GM12864 (cell line): Measurements from ENCODE around the gene NR3C1.

Source experiments
- DNase-seq: peaks from one replicate; pipeline ENCODE4 v3.0.0-alpha.2; 2011; ENCODE audit warnings: low read depth
- H3K4me3 ChIP-seq: 2 replicates; pipeline ENCODE4 v1.5.1; 2011; ENCODE audit warnings: mild to moderate bottlenecking, low read depth, low read length, control low read depth
- CTCF ChIP-seq: IDR thresholded peaks from 2 replicates; pipeline ENCODE4 v1.5.1; 2011; ENCODE audit warnings: low read depth, mild to moderate bottlenecking, moderate library complexity, low read length, control low read depth, inconsistent platforms; ENCODE audit errors: missing control alignments

NR3C1 gene

GRCh38 chr5:143398451-143399237 is 4.8 kb downstream of the NR3C1 start:
- TF ChIP-seq CTCF: no peak
- peak overlapping the region; percentile 97 for H3K4me3 ChIP-seq
- DNase-seq: no peak

GRCh38 chr5:143398053-143398355 is 5.5 kb downstream of the NR3C1 start:
- peak overlapping the region; percentile 97 for H3K4me3 ChIP-seq
- no peak for DNase-seq
- TF ChIP-seq CTCF: no peak

- H3K4me3 ChIP-seq: peak overlapping the region; percentile 97
- DNase-seq: no peak
- TF ChIP-seq CTCF: no peak
Measured at GRCh38 chr5:143397302-143398052, 6.0 kb downstream of the NR3C1 start.

- no peak for DNase-seq
- H3K4me3 ChIP-seq: peak overlapping the region; percentile 97
- TF ChIP-seq CTCF: no peak
Measured at GRCh38 chr5:143396353-143396940, 7.0 kb downstream of the NR3C1 start.

GRCh38 chr5:143395638-143396352 is 7.7 kb downstream of the NR3C1 start:
- peak overlapping the region; percentile 97 for H3K4me3 ChIP-seq
- TF ChIP-seq CTCF: no peak
- DNase-seq: no peak

GRCh38 chr5:143393524-143393923 is 10.0 kb downstream of the NR3C1 start:
- no peak overlapping the region; the same call in 1 of the 2 replicates for H3K4me3 ChIP-seq
- no peak for DNase-seq
- no peak for TF ChIP-seq CTCF
